ENCODE measurements around the gene ABCA1. TPM values are rescaled to one million over a fixed set of nuclear protein-coding genes. Genes with fewer than 3 reads are reported as not detected.

The ABCA1 gene
- total RNA-seq, 1 experiment from 2014 or later, result 2.3 TPM

DNA sequence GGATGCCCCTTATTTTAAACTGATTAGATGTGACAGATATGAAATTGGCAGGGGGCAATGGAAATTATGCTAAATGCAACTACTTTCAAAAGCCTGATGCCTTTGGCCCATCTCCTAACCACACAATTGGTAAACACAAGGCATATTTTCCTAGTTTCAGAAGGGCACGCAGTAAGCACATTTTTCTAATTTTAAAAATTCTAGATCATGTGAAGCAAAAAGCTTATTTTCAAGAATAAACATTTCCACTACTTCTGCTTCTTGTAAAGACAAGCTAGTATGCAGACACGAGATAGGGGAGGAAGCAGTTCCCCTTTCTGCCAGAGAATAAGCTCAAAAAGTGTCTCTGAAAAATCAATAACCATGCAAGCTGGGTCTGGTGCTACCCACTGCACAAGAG, 67.7 kb downstream of the ABCA1 start:
- intact Hi-C loops (cut with micrococcal nuclease), result no loop called here
- POLR2A ChIA-PET (ENCODE audit: unreplicated experiment), result no interaction called here
- no peak overlapping the region for H3K27ac ChIP-seq (ENCODE audit: low read length)

DNA sequence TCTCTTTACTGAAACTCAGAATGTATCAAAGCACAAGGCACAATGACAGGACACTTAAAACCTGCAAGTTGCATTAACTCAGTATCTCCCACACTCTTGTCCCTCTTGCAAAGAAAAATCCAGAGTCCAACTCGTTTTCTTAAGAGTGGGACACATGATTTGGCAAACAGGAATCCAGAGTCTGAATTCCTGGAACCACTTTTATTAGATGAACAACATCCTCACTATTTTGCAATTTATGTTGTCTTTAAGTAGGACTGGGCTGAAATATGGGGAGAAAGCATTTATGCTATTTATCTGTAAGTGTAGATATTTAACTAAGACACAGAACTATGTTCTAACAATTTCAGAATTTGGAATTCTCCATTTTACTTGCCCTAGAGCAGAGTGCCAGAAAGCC, 69.1 kb downstream of the ABCA1 start:
- Histone ChIP-seq H3K27ac (ENCODE audit: low read length) (no peak overlapping the region), H3K9ac (ENCODE audit: low read length) (no peak overlapping the region), H3K27me3 (ENCODE audit: low read length) (no peaks in the 10 kb centered on the region), H3K36me3 (ENCODE audit: low read depth, low read length) (no peaks in the 10 kb centered on the region), H3K9me2 (replicated peaks; ENCODE audit: low read length) (no peaks in the 10 kb centered on the region), H3K9me3 (ENCODE audit: low read length) (no peaks in the 10 kb centered on the region), H2AFZ (ENCODE audit: low read length) (no peak overlapping the region), H3K4me2 (ENCODE audit: low read length) (no peak overlapping the region), H4K20me1 (ENCODE audit: low read length) (no peaks in the 10 kb centered on the region), H3K4me1 (ENCODE audit: insufficient read depth, low read length) (peaks cover 50% of the 10 kb centered on the region), H3F3A (ENCODE audit: low read length, unreplicated experiment) (peaks cover 7% of the 10 kb centered on the region), H3K79me2 (ENCODE audit: low read length) (no peaks in the 10 kb centered on the region), H3K4me3 (ENCODE audit: low read length) (no peak overlapping the region)
- POLR2A ChIA-PET (ENCODE audit: unreplicated experiment), result no interaction called here
- CTCF ChIA-PET, result no interaction called here
- no TSS peak for BruUV-seq (replicated peaks)
- no peak for DNase-seq
- no peak for ATAC-seq
- TF ChIP-seq, protein P1, sequence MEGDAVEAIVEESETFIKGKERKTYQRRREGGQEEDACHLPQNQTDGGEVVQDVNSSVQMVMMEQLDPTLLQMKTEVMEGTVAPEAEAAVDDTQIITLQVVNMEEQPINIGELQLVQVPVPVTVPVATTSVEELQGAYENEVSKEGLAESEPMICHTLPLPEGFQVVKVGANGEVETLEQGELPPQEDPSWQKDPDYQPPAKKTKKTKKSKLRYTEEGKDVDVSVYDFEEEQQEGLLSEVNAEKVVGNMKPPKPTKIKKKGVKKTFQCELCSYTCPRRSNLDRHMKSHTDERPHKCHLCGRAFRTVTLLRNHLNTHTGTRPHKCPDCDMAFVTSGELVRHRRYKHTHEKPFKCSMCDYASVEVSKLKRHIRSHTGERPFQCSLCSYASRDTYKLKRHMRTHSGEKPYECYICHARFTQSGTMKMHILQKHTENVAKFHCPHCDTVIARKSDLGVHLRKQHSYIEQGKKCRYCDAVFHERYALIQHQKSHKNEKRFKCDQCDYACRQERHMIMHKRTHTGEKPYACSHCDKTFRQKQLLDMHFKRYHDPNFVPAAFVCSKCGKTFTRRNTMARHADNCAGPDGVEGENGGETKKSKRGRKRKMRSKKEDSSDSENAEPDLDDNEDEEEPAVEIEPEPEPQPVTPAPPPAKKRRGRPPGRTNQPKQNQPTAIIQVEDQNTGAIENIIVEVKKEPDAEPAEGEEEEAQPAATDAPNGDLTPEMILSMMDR (conservative IDR thresholded peaks at IDR 0.05; ENCODE audit: low read depth, low read length), result no peak
- TF ChIP-seq EZH2 (IDR thresholded peaks at IDR 0.05; ENCODE audit: low read length, unreplicated experiment), result no peak
- TF ChIP-seq EZH2phosphoT487 (IDR thresholded peaks at IDR 0.05; ENCODE audit: borderline replicate concordance, low read length), result no peak
- intact Hi-C loops (cut with micrococcal nuclease), result loop anchor here (10.0 kb wide), 2 partner anchors 136 to 196 kb away; no protein-coding TSS in a partner anchor

More for the DNA sequence above, 67.7 kb downstream of the ABCA1 start:
- H2AFZ ChIP-seq (ENCODE audit: low read length), result no peak overlapping the region
- H3K4me3 ChIP-seq (ENCODE audit: low read length), result no peak overlapping the region
- H3K9me3 ChIP-seq (ENCODE audit: low read length), result no peaks in the 10 kb centered on the region
- TF ChIP-seq, protein P1 (conservative IDR thresholded peaks at IDR 0.05; ENCODE audit: low read depth, low read length), result no peak
- TF ChIP-seq EZH2 (IDR thresholded peaks at IDR 0.05; ENCODE audit: low read length, unreplicated experiment) (no peak), EZH2phosphoT487 (IDR thresholded peaks at IDR 0.05; ENCODE audit: borderline replicate concordance, low read length) (no peak)
- H3K9me2 ChIP-seq (replicated peaks; ENCODE audit: low read length), result no peaks in the 10 kb centered on the region
- peaks cover 37% of the 10 kb centered on the region for H3K4me1 ChIP-seq (ENCODE audit: insufficient read depth, low read length)
- no peak overlapping the region for H3K9ac ChIP-seq (ENCODE audit: low read length)
- H3K79me2 ChIP-seq (ENCODE audit: low read length), result no peaks in the 10 kb centered on the region
- H3K27me3 ChIP-seq (ENCODE audit: low read length), result no peaks in the 10 kb centered on the region
- CTCF ChIA-PET, result interaction anchor here (0.5 kb wide), 1 partner anchor 70 kb away, joined by 4 read pairs; no protein-coding TSS in a partner anchor
- peaks cover 7% of the 10 kb centered on the region for H3F3A ChIP-seq (ENCODE audit: low read length, unreplicated experiment)
- no peaks in the 10 kb centered on the region for H4K20me1 ChIP-seq (ENCODE audit: low read length)
- ATAC-seq, result no peak
- no TSS peak for BruUV-seq (replicated peaks)
- H3K36me3 ChIP-seq (ENCODE audit: low read depth, low read length), result no peaks in the 10 kb centered on the region
- no peak for DNase-seq
- no peak overlapping the region for H3K4me2 ChIP-seq (ENCODE audit: low read length)

DNA sequence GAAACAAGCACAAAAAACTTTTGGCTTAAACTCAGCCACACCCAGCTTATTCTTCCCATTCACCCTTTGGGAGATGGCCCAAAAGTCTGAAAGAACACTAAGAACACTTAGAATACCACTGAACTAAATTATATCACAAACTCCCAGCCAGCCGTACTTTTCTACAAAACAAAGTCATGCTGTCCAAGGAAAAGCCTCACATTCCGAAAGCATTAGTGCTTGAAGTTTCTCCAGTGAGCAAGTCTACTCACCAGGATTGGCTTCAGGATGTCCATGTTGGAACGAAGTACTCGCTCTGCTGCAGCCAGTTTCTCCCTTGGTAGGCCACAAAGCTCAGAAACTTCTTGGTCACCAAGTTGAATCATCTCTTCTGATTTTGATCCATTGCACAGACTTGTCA, 69.7 kb downstream of the ABCA1 start:
- ChIA-PET POLR2A (ENCODE audit: unreplicated experiment) (no interaction called here), CTCF (interaction anchor here (0.6 kb wide), 1 partner anchor 71 kb away, joined by 4 read pairs; no protein-coding TSS in a partner anchor)
- H3F3A ChIP-seq (ENCODE audit: low read length, unreplicated experiment), result peaks cover 7% of the 10 kb centered on the region
- H3K27me3 ChIP-seq (ENCODE audit: low read length), result no peaks in the 10 kb centered on the region
- no peaks in the 10 kb centered on the region for H3K9me2 ChIP-seq (replicated peaks; ENCODE audit: low read length)
- no peak overlapping the region for H3K4me3 ChIP-seq (ENCODE audit: low read length)
- ATAC-seq, result no peak
- BruUV-seq (replicated peaks), result no TSS peak
- no peaks in the 10 kb centered on the region for H3K36me3 ChIP-seq (ENCODE audit: low read depth, low read length)
- H3K9ac ChIP-seq (ENCODE audit: low read length), result no peak overlapping the region
- no peaks in the 10 kb centered on the region for H3K79me2 ChIP-seq (ENCODE audit: low read length)
- intact Hi-C loops (cut with micrococcal nuclease), result loop anchor here (10.0 kb wide), 2 partner anchors 137 to 197 kb away; no protein-coding TSS in a partner anchor
- no peak overlapping the region for H3K27ac ChIP-seq (ENCODE audit: low read length)
- peaks cover 47% of the 10 kb centered on the region for H3K4me1 ChIP-seq (ENCODE audit: insufficient read depth, low read length)
- H3K9me3 ChIP-seq (ENCODE audit: low read length), result no peaks in the 10 kb centered on the region
- no peak overlapping the region for H2AFZ ChIP-seq (ENCODE audit: low read length)
- no peaks in the 10 kb centered on the region for H4K20me1 ChIP-seq (ENCODE audit: low read length)
- no peak for DNase-seq
- TF ChIP-seq, protein P1 (conservative IDR thresholded peaks at IDR 0.05; ENCODE audit: low read depth, low read length), result no peak
- TF ChIP-seq EZH2phosphoT487 (IDR thresholded peaks at IDR 0.05; ENCODE audit: borderline replicate concordance, low read length), result no peak
- TF ChIP-seq EZH2 (IDR thresholded peaks at IDR 0.05; ENCODE audit: low read length, unreplicated experiment), result no peak
- no peak overlapping the region for H3K4me2 ChIP-seq (ENCODE audit: low read length)

All from PC-3 (cell line).